D341Med (cell line): Measurements from ENCODE around the gene NDUFAF8.
A peak's percentile ranks its signal among the peaks of the same experiment; 100 is the strongest.

Source experiments
- DNase-seq: peaks from one replicate; pipeline ENCODE4 v3.0.0; 2012; ENCODE audit warnings: low spot score

The NDUFAF8 gene

GRCh38 chr17:81200695-81201580 is 38.2 kb upstream of the NDUFAF8 start:
- DNase-seq, result peak; percentile 90

- DNase-seq, result no peak
Observed at GRCh38 chr17:81202318-81202717, 36.8 kb upstream of the NDUFAF8 start.

- DNase-seq, result no peak
Observed at GRCh38 chr17:81203136-81203535, 36.0 kb upstream of the NDUFAF8 start.

GRCh38 chr17:81204578-81204977 is 34.5 kb upstream of the NDUFAF8 start:
- no peak for DNase-seq

- DNase-seq, result peak; percentile 75
Observed at GRCh38 chr17:81206166-81206565, 33.0 kb upstream of the NDUFAF8 start.

- no peak for DNase-seq
Observed at GRCh38 chr17:81206657-81207056, 32.5 kb upstream of the NDUFAF8 start.

- no peak for DNase-seq
Observed at GRCh38 chr17:81207610-81208581, 31.2 kb upstream of the NDUFAF8 start.

GRCh38 chr17:81208651-81209050 is 30.5 kb upstream of the NDUFAF8 start:
- DNase-seq, result no peak

- no peak for DNase-seq
Observed at GRCh38 chr17:81209141-81209540, 30.0 kb upstream of the NDUFAF8 start.

- no peak for DNase-seq
Observed at GRCh38 chr17:81210466-81210865, 28.7 kb upstream of the NDUFAF8 start.

GRCh38 chr17:81210868-81211267 is 28.2 kb upstream of the NDUFAF8 start:
- no peak for DNase-seq

- no peak for DNase-seq
Observed at GRCh38 chr17:81212365-81212764, 26.8 kb upstream of the NDUFAF8 start.

GRCh38 chr17:81213978-81214377 is 25.1 kb upstream of the NDUFAF8 start:
- DNase-seq, result no peak

- DNase-seq, result no peak
Observed at GRCh38 chr17:81217491-81217890, 21.6 kb upstream of the NDUFAF8 start.

- no peak for DNase-seq
Observed at GRCh38 chr17:81218459-81218858, 20.7 kb upstream of the NDUFAF8 start.

GRCh38 chr17:81218991-81219390 is 20.1 kb upstream of the NDUFAF8 start:
- DNase-seq, result no peak

GRCh38 chr17:81219476-81220180 is 19.5 kb upstream of the NDUFAF8 start:
- no peak for DNase-seq

- DNase-seq, result no peak
Observed at GRCh38 chr17:81221371-81221841, 17.7 kb upstream of the NDUFAF8 start.

- DNase-seq, result no peak
Observed at GRCh38 chr17:81221842-81222619, 17.1 kb upstream of the NDUFAF8 start.

- DNase-seq, result no peak
Observed at GRCh38 chr17:81222620-81222905, 16.6 kb upstream of the NDUFAF8 start.
